HG03103 (cell line): ENCODE measurements around the gene TMEM119.
A peak's percentile ranks its signal among the peaks of the same experiment; 100 is the strongest.
"Not testable (repeated sequence)": the region's sequence is repeated elsewhere in the genome, so short reads cannot be mapped to it uniquely, and the experiment has no call there.

Experiments used
- ATAC-seq: cut with Tn5 transposase; IDR thresholded peaks from one replicate; pipeline ENCODE4 v1.9.1; 2021; ENCODE audit warnings: low read depth; ENCODE audit not compliant: unreplicated experiment

Gene TMEM119

DNA sequence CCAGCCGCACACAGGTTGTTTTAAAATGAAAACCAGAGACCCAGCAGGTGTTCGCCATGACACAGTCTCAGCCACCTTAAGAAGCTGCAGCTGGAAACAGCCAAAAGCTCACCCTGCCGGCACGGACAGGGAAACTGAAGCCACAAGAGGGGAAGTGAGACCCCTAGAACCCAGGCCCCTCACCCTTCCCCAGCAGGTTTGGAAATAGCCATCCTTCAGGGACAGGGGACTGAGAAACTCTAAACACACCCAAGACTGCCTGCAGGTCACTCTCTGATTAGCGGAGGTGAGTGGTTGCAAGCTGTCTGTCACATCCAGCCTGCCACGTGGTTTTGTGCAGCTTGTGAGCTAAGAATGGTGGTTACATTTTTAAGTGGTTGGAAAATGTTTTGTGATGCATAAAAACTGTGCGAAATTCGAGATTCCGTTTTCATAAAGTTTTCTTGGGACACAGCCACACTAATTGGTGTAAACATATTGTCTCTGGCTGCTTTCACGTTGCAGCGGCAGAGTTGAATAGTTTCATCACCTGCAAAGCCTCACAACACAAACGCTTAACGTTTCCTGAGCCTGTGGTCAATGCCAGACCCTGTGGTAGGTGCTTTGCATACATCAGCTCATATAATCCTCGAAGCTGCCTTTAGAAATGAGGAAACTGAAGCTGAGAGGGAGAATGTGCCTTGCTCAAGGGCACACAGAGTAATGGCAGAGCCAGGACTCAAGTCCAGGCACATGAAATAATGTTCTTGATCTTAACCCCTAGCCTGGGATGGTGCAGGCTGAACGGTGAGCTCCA is 37.5 kb upstream of the TMEM119 start:
- ATAC-seq, result peak; percentile 54

DNA sequence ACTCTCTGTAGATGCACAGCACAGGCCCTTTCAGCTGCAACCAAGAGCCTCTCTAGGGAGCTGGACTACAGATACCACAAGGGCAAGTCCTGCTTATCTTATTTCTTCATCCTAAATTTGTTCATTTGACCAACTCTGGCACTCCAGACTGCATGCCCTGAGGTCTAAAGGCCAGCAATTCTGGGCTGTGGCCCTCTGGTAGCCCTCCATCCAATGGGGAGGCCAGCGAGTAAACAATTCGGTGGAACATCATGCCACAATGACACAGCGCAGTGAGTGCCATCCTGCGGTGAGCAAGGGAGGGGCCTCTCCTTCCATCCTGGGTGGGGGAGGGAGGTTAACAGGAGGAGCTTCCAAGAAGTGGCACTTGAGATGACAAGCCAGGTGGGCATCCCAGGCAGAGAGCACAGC is 36.5 kb upstream of the TMEM119 start:
- ATAC-seq, result no peak

- ATAC-seq, result peak; percentile 45
These were observed 35.8 kb upstream of the TMEM119 start, which contains the start of gene SELPLG for GRCh38 chr12:108633534-108634248. TSS of gene SELPLG (minus strand) at chr12:108633894. CDS start at chr12:108624307, 9,587 bp downstream.

- no peak for ATAC-seq
These were observed 35.2 kb upstream of the TMEM119 start for GRCh38 chr12:108633081-108633533.

GRCh38 chr12:108631261-108631660 is 33.4 kb upstream of the TMEM119 start:
- ATAC-seq, result not testable (repeated sequence)

DNA sequence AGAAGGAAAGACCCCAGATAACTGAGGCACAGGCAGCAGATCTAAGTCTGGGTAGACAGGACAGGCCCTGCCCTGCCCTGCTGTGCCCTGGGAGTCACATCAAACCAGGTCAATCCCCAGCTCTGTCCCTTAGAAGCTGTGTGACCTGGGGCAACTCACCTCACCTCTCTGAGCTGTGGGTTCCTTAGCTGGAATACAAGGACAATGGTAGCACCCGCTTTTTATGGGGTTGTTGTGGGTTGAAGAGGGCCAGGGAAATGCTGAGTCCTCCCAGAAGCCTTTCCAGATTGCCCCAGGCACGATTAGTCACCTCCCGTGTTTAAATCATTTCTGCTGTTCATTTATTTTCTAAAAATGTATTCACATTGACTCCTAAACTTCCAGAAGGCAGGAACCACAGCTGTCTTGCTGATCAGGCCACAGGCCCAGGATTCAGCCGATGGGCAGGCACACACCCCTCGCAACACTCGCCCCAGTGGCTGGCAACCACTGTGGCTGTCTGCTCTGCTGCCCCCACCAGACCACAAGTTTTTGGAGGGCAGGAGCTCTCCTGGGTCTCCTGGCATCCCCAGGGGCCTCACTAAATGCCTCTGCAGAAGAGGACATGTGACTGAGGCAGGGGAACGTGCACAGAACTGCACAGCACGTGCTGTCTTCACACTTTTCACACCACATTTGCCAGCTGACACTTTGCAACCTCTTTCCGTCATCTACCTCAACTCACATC is 32.8 kb upstream of the TMEM119 start:
- ATAC-seq, result no peak

DNA sequence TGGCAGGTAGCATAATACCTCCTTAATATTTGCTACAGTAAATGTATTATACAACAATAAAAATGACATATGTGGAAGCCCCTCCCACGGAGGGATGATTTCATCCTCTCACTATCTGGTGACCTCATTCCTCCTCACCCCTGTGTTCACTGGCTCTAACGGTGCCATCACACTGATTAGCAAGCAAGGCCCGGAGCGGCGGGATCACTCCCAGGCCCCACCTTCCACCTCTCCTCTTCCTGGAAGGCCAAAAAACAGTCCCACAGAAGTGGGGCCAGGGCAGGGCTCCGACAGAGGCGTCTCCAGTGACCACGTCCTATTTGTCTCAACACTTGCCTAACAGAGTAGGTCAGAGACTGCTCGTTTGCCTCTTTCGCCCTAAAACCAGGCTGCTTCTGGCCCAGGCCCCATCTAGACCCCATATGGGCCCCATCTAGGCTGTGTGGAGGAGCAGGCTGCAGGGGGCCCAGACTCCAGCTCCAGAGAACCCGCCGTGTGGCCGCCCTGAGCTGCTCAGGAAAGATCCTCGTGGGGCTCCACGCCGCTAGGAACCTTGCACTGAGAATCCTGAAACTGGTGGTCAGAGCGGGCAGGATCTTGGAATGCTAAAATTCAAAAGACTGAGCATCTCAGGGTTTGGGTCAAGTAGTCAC is 32.1 kb upstream of the TMEM119 start:
- no peak for ATAC-seq

GRCh38 chr12:108629151-108629550 is 31.3 kb upstream of the TMEM119 start:
- ATAC-seq, result no peak

GRCh38 chr12:108627134-108627920 is 29.4 kb upstream of the TMEM119 start:
- ATAC-seq, result no peak

DNA sequence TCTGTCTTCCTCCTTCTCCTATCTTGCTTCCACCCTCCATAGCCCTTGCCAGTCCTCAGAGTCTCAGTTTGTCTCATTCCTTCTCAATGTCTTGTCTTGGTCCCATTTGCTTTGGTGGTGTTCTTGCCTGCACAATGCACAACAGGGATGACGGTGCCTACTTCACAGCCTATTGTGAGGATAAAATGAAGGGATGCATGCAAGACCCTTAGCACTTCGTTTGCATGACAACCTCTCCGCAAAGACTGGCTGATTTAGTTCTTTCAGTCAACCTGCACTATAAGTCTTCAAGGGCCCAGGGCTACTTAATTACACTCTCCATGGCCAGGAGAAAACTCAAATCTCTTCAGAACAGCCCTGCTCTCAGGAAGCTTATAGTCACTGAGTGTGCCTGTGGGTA is 27.3 kb upstream of the TMEM119 start:
- ATAC-seq, result no peak

DNA sequence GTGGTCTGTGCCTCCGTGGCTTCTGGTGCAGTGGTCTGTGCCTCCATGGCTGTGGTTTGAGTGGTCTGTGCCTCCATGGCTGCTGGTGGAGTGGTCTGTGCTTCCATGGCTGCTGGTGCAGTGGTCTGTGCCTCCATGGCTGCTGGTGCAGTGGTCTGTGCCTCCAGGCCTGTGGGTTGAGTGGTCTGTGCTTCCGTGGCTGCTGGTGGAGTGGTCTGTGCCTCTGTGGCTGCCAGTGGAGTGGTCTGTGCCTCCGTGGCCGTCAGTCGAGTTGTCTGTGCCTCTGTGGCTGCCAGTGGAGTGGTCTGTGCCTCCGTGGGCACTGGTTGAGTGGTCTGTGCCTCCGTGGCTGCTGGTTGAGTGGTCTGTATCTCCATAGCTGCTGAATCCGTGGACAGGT is 25.7 kb upstream of the TMEM119 start:
- ATAC-seq, result no peak

GRCh38 chr12:108622921-108623514 is 25.1 kb upstream of the TMEM119 start:
- ATAC-seq, result no peak

GRCh38 chr12:108622421-108622820 is 24.5 kb upstream of the TMEM119 start:
- ATAC-seq, result no peak

GRCh38 chr12:108621161-108621560 is 23.3 kb upstream of the TMEM119 start:
- no peak for ATAC-seq

DNA sequence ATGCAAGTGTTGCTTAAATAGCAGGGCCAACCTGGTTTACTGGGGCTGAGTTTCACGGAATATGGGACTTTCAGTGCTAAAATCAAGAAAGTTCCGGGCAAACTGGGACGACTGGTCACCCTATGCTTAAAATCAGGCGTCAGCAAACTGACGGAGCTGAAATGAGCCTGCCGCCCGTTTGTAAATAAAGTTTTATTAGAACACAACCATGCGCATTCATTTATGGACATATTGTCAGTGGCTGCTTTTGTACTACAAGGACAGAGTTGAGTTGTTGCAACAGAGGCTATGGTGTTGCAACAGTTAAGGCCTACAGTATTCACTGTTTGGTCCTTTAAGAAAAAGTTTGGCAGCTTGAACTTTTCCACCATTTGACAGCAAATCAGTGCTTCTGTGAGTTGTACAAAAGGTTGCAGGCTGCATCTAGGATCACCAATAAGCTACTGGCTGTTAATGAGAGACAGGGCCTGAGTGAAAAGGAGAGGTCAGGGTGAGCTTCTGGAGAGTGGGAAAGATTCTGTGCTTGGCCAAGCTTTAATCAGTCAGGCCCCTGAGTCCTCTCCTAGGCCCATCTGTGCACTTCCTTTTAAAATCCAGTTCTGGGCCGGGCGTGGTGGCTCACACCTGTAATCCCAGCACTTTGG is 22.5 kb upstream of the TMEM119 start:
- ATAC-seq, result no peak

- no peak for ATAC-seq
These were observed 21.7 kb upstream of the TMEM119 start for GRCh38 chr12:108619369-108620160.

- ATAC-seq, result not testable (repeated sequence)
These were observed 21.0 kb upstream of the TMEM119 start for GRCh38 chr12:108618953-108619274.
